ENCODE data around the gene ZSCAN21. TPM values are rescaled to one million over a fixed set of nuclear protein-coding genes. Genes with fewer than 3 reads are reported as not detected.

ZSCAN21 gene
- total RNA-seq, 4 donors from 2014 or later, result 14.0 to 23.8 (median 19.2) TPM

- DNase-seq, result peak in 1 of 2 donors; percentile 3
- intact Hi-C loops (cut with DNase I), result no loop called here
- Histone ChIP-seq H3K4me3 (replicated peaks in 1 of 3) (no peak overlapping the region), H3K27me3 (no peaks in the 10 kb centered on the region), H3K9me3 (no peaks in the 10 kb centered on the region), H3K27ac (no peak overlapping the region), H3K36me3 (peaks cover 11 to 16% of the 10 kb centered on the region in 2 donors), H3K4me1 (peaks cover 15 to 22% of the 10 kb centered on the region in 2 donors)
- WGBS, 2 donors, result 57 to 59% methylated on average over 7 of the region's 7 CpGs
- no peak for TF ChIP-seq POLR2A (IDR thresholded peaks at IDR 0.05)
- no peak for TF ChIP-seq CTCF (IDR thresholded peaks at IDR 0.05)
Observed at GRCh38 chr7:100019908-100020307, 29.7 kb upstream of the ZSCAN21 start.

- H3K27ac ChIP-seq, result no peak overlapping the region
- DNase-seq, result no peak
- no peaks in the 10 kb centered on the region for H3K27me3 ChIP-seq
- H3K4me3 ChIP-seq (replicated peaks in 1 of 3), result no peak overlapping the region
- 89 to 93% methylated on average over 3 of the region's 3 CpGs for WGBS, 2 donors
- intact Hi-C loops (cut with DNase I), result no loop called here
- no peaks in the 10 kb centered on the region for H3K9me3 ChIP-seq
- peaks cover 18 to 26% of the 10 kb centered on the region in 2 donors for H3K36me3 ChIP-seq
- H3K4me1 ChIP-seq, result peaks cover 15% of the 10 kb centered on the region in 2 donors
- TF ChIP-seq CTCF (IDR thresholded peaks at IDR 0.05) (no peak), POLR2A (IDR thresholded peaks at IDR 0.05) (no peak)
Observed at GRCh38 chr7:100021297-100021696, 28.3 kb upstream of the ZSCAN21 start.

- Histone ChIP-seq H3K27me3 (no peaks in the 10 kb centered on the region), H3K9me3 (no peaks in the 10 kb centered on the region), H3K36me3 (peaks cover 24 to 31% of the 10 kb centered on the region in 2 donors), H3K4me3 (replicated peaks in 1 of 3) (no peak overlapping the region), H3K27ac (no peak overlapping the region), H3K4me1 (peaks cover 2% of the 10 kb centered on the region in 2 donors)
- DNase-seq, result no peak
- WGBS, 2 donors, result 85 to 90% methylated on average over 5 of the region's 5 CpGs
- TF ChIP-seq CTCF (IDR thresholded peaks at IDR 0.05), result no peak
- TF ChIP-seq POLR2A (IDR thresholded peaks at IDR 0.05), result no peak
- intact Hi-C loops (cut with DNase I), result no loop called here
Observed at GRCh38 chr7:100022621-100023020, 27.0 kb upstream of the ZSCAN21 start.

GRCh38 chr7:100023526-100023925 lies 26.0 kb upstream of the ZSCAN21 start:
- Histone ChIP-seq H3K9me3 (no peaks in the 10 kb centered on the region), H3K27ac (no peak overlapping the region), H3K4me3 (replicated peaks in 1 of 3) (no peak overlapping the region), H3K4me1 (no peaks in the 10 kb centered on the region), H3K36me3 (peaks cover 24 to 31% of the 10 kb centered on the region in 2 donors), H3K27me3 (no peaks in the 10 kb centered on the region)
- no peak for DNase-seq
- intact Hi-C loops (cut with DNase I), result no loop called here
- 90 to 93% methylated on average over 12 of the region's 12 CpGs for WGBS, 2 donors
- TF ChIP-seq CTCF (IDR thresholded peaks at IDR 0.05) (no peak), POLR2A (IDR thresholded peaks at IDR 0.05) (no peak)

- Histone ChIP-seq H3K4me3 (replicated peaks in 1 of 3) (no peak overlapping the region), H3K27ac (no peak overlapping the region), H3K9me3 (no peaks in the 10 kb centered on the region), H3K36me3 (peaks cover 24 to 31% of the 10 kb centered on the region in 2 donors), H3K4me1 (no peaks in the 10 kb centered on the region), H3K27me3 (no peaks in the 10 kb centered on the region)
- WGBS, 2 donors, result 91 to 93% methylated on average over 12 of the region's 12 CpGs
- intact Hi-C loops (cut with DNase I), result no loop called here
- no peak for DNase-seq
- TF ChIP-seq POLR2A (IDR thresholded peaks at IDR 0.05), result no peak
- no peak for TF ChIP-seq CTCF (IDR thresholded peaks at IDR 0.05)
Observed at GRCh38 chr7:100024020-100024619, 25.5 kb upstream of the ZSCAN21 start.

Data from thyroid gland (tissue), 4 donors.